Measurements from ENCODE around the gene RNF175. TPM values are rescaled to one million over a fixed set of nuclear protein-coding genes. Genes with fewer than 3 reads are reported as not detected.

RNF175 gene
- under 1 TPM in 1 of 4 donors, not detected in 3; 0.96 TPM for total RNA-seq

- in situ Hi-C loops (cut with MboI; ENCODE audit: low pct_ligation_motif_present in 1 of 4, low pct_unique_long_range_greater_than_20kb in 1 of 4, low sequenced_read_pairs in 3 of 4) = loop anchor here in 1 of 4 donors (10.0 kb wide), 1 partner anchor 125 kb away; no protein-coding TSS in a partner anchor
- no peak for TF ChIP-seq POLR2A (IDR thresholded peaks at IDR 0.05)
- TF ChIP-seq, protein P1, sequence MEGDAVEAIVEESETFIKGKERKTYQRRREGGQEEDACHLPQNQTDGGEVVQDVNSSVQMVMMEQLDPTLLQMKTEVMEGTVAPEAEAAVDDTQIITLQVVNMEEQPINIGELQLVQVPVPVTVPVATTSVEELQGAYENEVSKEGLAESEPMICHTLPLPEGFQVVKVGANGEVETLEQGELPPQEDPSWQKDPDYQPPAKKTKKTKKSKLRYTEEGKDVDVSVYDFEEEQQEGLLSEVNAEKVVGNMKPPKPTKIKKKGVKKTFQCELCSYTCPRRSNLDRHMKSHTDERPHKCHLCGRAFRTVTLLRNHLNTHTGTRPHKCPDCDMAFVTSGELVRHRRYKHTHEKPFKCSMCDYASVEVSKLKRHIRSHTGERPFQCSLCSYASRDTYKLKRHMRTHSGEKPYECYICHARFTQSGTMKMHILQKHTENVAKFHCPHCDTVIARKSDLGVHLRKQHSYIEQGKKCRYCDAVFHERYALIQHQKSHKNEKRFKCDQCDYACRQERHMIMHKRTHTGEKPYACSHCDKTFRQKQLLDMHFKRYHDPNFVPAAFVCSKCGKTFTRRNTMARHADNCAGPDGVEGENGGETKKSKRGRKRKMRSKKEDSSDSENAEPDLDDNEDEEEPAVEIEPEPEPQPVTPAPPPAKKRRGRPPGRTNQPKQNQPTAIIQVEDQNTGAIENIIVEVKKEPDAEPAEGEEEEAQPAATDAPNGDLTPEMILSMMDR (IDR thresholded peaks at IDR 0.05) = no peak
- intact Hi-C loops (cut with DNase I; ENCODE audit: low total_unique reads) = loop anchor here (10.0 kb wide), 1 partner anchor 415 kb away; the partner anchor contains the start of gene MND1
- no peak within 1 kb of the TSS for H3K27ac ChIP-seq
- WGBS, 2 donors (ENCODE audit: low coverage in 1 of 2) = 12 to 22% methylated on average over 13 to 62 of the region's 76 CpGs
- no peaks in the 10 kb centered on the region for H3K9me3 ChIP-seq
- no peak for DNase-seq
- H3K4me1 ChIP-seq = peaks cover 0 to 8% (median 4%) of the 10 kb centered on the region in 4 donors
- peaks cover 39% of the 10 kb centered on the region for H3K27me3 ChIP-seq
- H3K4me3 ChIP-seq = peak within 1 kb of the TSS; percentile 23 to 53 (median 34)
- H3K36me3 ChIP-seq = no peaks in the 10 kb centered on the region
Observed at GRCh38 chr4:153759407-153760316, at the start of gene RNF175. Gene RNF175, minus strand, starts transcription at chr4:153760024. Its CDS starts 162 bp downstream, at chr4:153759862.

GRCh38 chr4:153809307-153809706 lies 49.5 kb upstream of the RNF175 start:
- Histone ChIP-seq H3K36me3 (no peaks in the 10 kb centered on the region), H3K4me1 (no peaks in the 10 kb centered on the region), H3K27me3 (no peaks in the 10 kb centered on the region), H3K27ac (no peak overlapping the region), H3K9me3 (no peaks in the 10 kb centered on the region), H3K4me3 (no peak overlapping the region)
- in situ Hi-C loops (cut with MboI; ENCODE audit: low pct_ligation_motif_present in 1 of 4, low pct_unique_long_range_greater_than_20kb in 1 of 4, low sequenced_read_pairs in 3 of 4) (no loop called here), intact Hi-C loops (cut with DNase I; ENCODE audit: low total_unique reads) (no loop called here)
- DNase-seq = no peak
- TF ChIP-seq EP300 (IDR thresholded peaks at IDR 0.05; ENCODE audit: low read depth) (no peak), POLR2AphosphoS5 (IDR thresholded peaks at IDR 0.05) (no peak), POLR2A (IDR thresholded peaks at IDR 0.05) (no peak)
- TF ChIP-seq, protein P1 (IDR thresholded peaks at IDR 0.05) = no peak

- Histone ChIP-seq H3K36me3 (no peaks in the 10 kb centered on the region), H3K9me3 (no peaks in the 10 kb centered on the region), H3K4me3 (no peak overlapping the region), H3K27ac (no peak overlapping the region), H3K4me1 (no peaks in the 10 kb centered on the region), H3K27me3 (no peaks in the 10 kb centered on the region)
- in situ Hi-C loops (cut with MboI; ENCODE audit: low pct_ligation_motif_present in 1 of 4, low pct_unique_long_range_greater_than_20kb in 1 of 4, low sequenced_read_pairs in 3 of 4) = no loop called here
- DNase-seq = no peak
- intact Hi-C loops (cut with DNase I; ENCODE audit: low total_unique reads) = no loop called here
- TF ChIP-seq POLR2A (IDR thresholded peaks at IDR 0.05) (no peak), EP300 (IDR thresholded peaks at IDR 0.05; ENCODE audit: low read depth) (no peak), POLR2AphosphoS5 (IDR thresholded peaks at IDR 0.05) (no peak)
- TF ChIP-seq, protein P1 (IDR thresholded peaks at IDR 0.05) = no peak
- 0 to 26% methylated on average over 1 of the region's 1 CpG for WGBS, 2 donors (ENCODE audit: low coverage in 1 of 2)
Observed at GRCh38 chr4:153808175-153808574, 48.4 kb upstream of the RNF175 start.

- TF ChIP-seq POLR2A (IDR thresholded peaks at IDR 0.05) = no peak
- TF ChIP-seq EP300 (IDR thresholded peaks at IDR 0.05; ENCODE audit: low read depth) = no peak
- no peak for TF ChIP-seq POLR2AphosphoS5 (IDR thresholded peaks at IDR 0.05)
- TF ChIP-seq, protein P1 (IDR thresholded peaks at IDR 0.05) = no peak
- in situ Hi-C loops (cut with MboI; ENCODE audit: low pct_ligation_motif_present in 1 of 4, low pct_unique_long_range_greater_than_20kb in 1 of 4, low sequenced_read_pairs in 3 of 4) (no loop called here), intact Hi-C loops (cut with DNase I; ENCODE audit: low total_unique reads) (no loop called here)
- Histone ChIP-seq H3K36me3 (no peaks in the 10 kb centered on the region), H3K27ac (no peak overlapping the region), H3K4me1 (no peaks in the 10 kb centered on the region), H3K4me3 (no peak overlapping the region), H3K27me3 (no peaks in the 10 kb centered on the region), H3K9me3 (no peaks in the 10 kb centered on the region)
- DNase-seq = no peak
- WGBS, 2 donors (ENCODE audit: low coverage in 1 of 2) = 94 to 96% methylated on average over 11 to 30 of the region's 30 CpGs
Observed at GRCh38 chr4:153806073-153806472, 46.2 kb upstream of the RNF175 start.

Data from transverse colon (tissue), 4 donors.